A549 (cell line): ENCODE data around the gene GLIPR1L1. TPM values are rescaled to one million over a fixed set of nuclear protein-coding genes. Genes with fewer than 3 reads are reported as not detected.

Experiments
- ATOH8 ChIP-seq: fragments of 250-450 bp; sonication (Bioruptor Pico); IDR thresholded peaks from 2 replicates; pipeline ENCODE4 v1.5.0; 2020; ENCODE audit warnings: low read depth, mild to moderate bottlenecking, moderate library complexity
- BHLHE40 ChIP-seq: IDR thresholded peaks from 2 replicates; pipeline ENCODE4 v1.6.1; 2012; ENCODE audit warnings: low read depth, low read length, inconsistent platforms
- CBX8 ChIP-seq: fragments of 200-600 bp; sonication (generic); IDR thresholded peaks from 2 replicates; pipeline ENCODE4 v1.6.1; 2016
- CEBPB ChIP-seq, 2 experiments: fragments of >200 bp in 1 of 2; sonication (Bioruptor Twin) in 1 of 2; formaldehyde crosslinking in 1 of 2; IDR thresholded peaks; 2 replicates each; pipeline ENCODE4 v1.6.1; 2012 to 2016
- E2F6 ChIP-seq: IDR thresholded peaks from 2 replicates; pipeline ENCODE4 v1.6.1; 2012; ENCODE audit warnings: low read depth, borderline replicate concordance
- EHF ChIP-seq: fragments of 250-450 bp; sonication (Bioruptor Pico); IDR thresholded peaks from 2 replicates; pipeline ENCODE4 v1.5.0; 2020; ENCODE audit warnings: mild to moderate bottlenecking
- EHMT2 ChIP-seq: fragments of 200-600 bp; sonication (generic); IDR thresholded peaks from 2 replicates; pipeline ENCODE4 v1.6.1; 2016; ENCODE audit warnings: antibody characterized with exemption, low read depth, mild to moderate bottlenecking, moderate library complexity
- ESRRA ChIP-seq: fragments of 150-350 bp; IDR thresholded peaks from 2 replicates; pipeline ENCODE4 v1.6.1; 2014; ENCODE audit warnings: mild to moderate bottlenecking, low read length, borderline replicate concordance
- HES2 ChIP-seq: fragments of >200 bp; sonication (Bioruptor Twin); formaldehyde crosslinking; IDR thresholded peaks from 2 replicates; pipeline ENCODE4 v1.6.1; 2016
- HOXB13 ChIP-seq: fragments of 250-450 bp; sonication (Bioruptor Pico); IDR thresholded peaks from 2 replicates; pipeline ENCODE4 v1.5.0; 2020; ENCODE audit warnings: low read depth, mild to moderate bottlenecking, moderate library complexity
- HOXB5 ChIP-seq: fragments of 250-450 bp; sonication (Bioruptor Pico); IDR thresholded peaks from 2 replicates; pipeline ENCODE4 v1.5.0; 2020; ENCODE audit warnings: mild to moderate bottlenecking, moderate library complexity
- POLR2A ChIP-seq: IDR thresholded peaks from 2 replicates; pipeline ENCODE4 v1.6.1; 2012; ENCODE audit warnings: mild to moderate bottlenecking, low read length
- RARB ChIP-seq: fragments of 250-450 bp; sonication (Bioruptor Pico); IDR thresholded peaks from 2 replicates; pipeline ENCODE4 v1.8.0; 2021; ENCODE audit warnings: mild to moderate bottlenecking, moderate library complexity
- REST ChIP-seq: fragments of 200-600 bp; sonication (generic); IDR thresholded peaks from 2 replicates; pipeline ENCODE4 v1.6.1; 2016; ENCODE audit warnings: antibody characterized with exemption, mild to moderate bottlenecking, moderate library complexity
- RNF2 ChIP-seq: fragments of 200-600 bp; sonication (generic); IDR thresholded peaks from 2 replicates; pipeline ENCODE4 v1.6.1; 2016; ENCODE audit warnings: low read depth, mild to moderate bottlenecking, antibody characterized with exemption, moderate library complexity, borderline replicate concordance
- SMC3 ChIP-seq: fragments of >200 bp; sonication (Bioruptor Twin); formaldehyde crosslinking; IDR thresholded peaks from 3 replicates; pipeline ENCODE4 v1.6.1; 2018; ENCODE audit warnings: inconsistent platforms
- TP53 ChIP-seq: fragments of 250-450 bp; sonication (Bioruptor Pico); IDR thresholded peaks from 2 replicates; pipeline ENCODE4 v1.5.0; 2021; ENCODE audit warnings: mild to moderate bottlenecking, moderate library complexity
- USF2 ChIP-seq: fragments of 450-650 bp; IDR thresholded peaks from 2 replicates; pipeline ENCODE4 v1.6.1; 2014; ENCODE audit warnings: antibody characterized with exemption
- polyA plus RNA-seq, 4 experiments: library from polyadenylated mRNA; depleted of rRNA in 3 of 4; stranded (reverse); fragments of >200 nt; fragmentation: RNase III in 1 of 4; extraction: RNeasy Plus Mini Kit Qiagen cat#74134 plus additional on column Dnase treatment in 1 of 4; gene quantifications; 2 replicates in 3 of 4; 3 replicates in 1 of 4; pipeline ENCODE4 v1.2.3, GENCODE V29; 2011 to 2017
- TF ChIP-seq, protein P1 (sequence below): IDR thresholded peaks from 2 replicates; pipeline ENCODE4 v1.6.1; 2012
- TF ChIP-seq, protein P2 (sequence below): fragments of >200 bp; sonication (Bioruptor Twin); formaldehyde crosslinking; IDR thresholded peaks from 3 replicates; pipeline ENCODE4 v1.5.1; 2016
- TF ChIP-seq, protein P3 (sequence below): fragments of >200 bp; sonication (Bioruptor Twin); formaldehyde crosslinking; IDR thresholded peaks from 3 replicates; pipeline ENCODE4 v1.6.1; 2016
- TF ChIP-seq, protein P4 (sequence below): fragments of 250-450 bp; sonication (Bioruptor Pico); IDR thresholded peaks from 2 replicates; pipeline ENCODE4 v1.5.0; 2021; ENCODE audit warnings: mild to moderate bottlenecking, moderate library complexity, borderline replicate concordance

The GLIPR1L1 gene
- polyA plus RNA-seq, 2 of the 4 experiments (the other 2 are of a cell fraction): not detected

DNA sequence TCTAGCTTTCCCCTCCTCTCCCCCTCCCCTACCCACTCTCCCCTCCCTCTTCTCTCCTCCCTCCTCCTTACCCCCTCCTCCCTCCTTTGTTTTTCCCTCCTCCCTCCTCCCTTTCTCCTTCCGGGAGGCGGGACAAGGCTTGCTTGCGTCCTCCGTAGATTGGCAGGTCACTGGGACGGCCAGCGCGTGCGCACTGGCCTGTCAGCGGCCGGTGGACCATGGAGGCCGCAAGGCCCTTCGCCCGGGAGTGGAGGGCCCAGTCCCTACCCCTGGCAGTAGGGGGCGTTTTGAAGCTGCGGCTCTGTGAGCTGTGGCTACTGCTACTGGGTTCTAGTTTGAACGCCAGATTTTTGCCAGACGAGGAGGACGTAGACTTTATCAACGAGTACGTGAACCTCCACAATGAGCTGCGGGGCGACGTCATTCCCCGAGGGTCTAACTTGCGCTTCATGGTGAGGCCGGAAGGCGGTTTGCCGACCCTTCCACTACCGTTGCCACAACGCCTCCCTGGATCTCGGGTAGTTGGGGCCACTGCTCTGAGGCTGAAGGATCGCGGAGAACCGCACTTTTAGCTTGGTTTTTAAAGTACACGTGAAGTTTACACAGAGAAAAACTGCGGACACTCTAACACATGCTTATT lies 56.5 kb downstream of the GLIPR1L1 start, which contains the start of gene GLIPR1L2 (continued):
- TF ChIP-seq E2F6 (peak; percentile 72; the same call in 1 of the 2 replicates), RNF2 (no peak), HOXB5 (CRISPR knock-in tag) (no peak), SMC3 (peak; percentile 75), ATOH8 (CRISPR knock-in tag) (no peak), CBX8 (no peak), CEBPB (IDR thresholded peaks at IDR 0.05) (no peak), USF2 (no peak), HES2 (no peak), RARB (CRISPR knock-in tag) (no peak), TP53 (CRISPR knock-in tag) (no peak), EHMT2 (peak; percentile 72; the same call in 1 of the 2 replicates), BHLHE40 (no peak), EHF (CRISPR knock-in tag) (no peak), REST (no peak), ESRRA (no peak), HOXB13 (CRISPR knock-in tag) (no peak), POLR2A (peak; percentile 70)
- TF ChIP-seq, protein P1, sequence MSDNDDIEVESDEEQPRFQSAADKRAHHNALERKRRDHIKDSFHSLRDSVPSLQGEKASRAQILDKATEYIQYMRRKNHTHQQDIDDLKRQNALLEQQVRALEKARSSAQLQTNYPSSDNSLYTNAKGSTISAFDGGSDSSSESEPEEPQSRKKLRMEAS: peak; percentile 80
- TF ChIP-seq, protein P2, sequence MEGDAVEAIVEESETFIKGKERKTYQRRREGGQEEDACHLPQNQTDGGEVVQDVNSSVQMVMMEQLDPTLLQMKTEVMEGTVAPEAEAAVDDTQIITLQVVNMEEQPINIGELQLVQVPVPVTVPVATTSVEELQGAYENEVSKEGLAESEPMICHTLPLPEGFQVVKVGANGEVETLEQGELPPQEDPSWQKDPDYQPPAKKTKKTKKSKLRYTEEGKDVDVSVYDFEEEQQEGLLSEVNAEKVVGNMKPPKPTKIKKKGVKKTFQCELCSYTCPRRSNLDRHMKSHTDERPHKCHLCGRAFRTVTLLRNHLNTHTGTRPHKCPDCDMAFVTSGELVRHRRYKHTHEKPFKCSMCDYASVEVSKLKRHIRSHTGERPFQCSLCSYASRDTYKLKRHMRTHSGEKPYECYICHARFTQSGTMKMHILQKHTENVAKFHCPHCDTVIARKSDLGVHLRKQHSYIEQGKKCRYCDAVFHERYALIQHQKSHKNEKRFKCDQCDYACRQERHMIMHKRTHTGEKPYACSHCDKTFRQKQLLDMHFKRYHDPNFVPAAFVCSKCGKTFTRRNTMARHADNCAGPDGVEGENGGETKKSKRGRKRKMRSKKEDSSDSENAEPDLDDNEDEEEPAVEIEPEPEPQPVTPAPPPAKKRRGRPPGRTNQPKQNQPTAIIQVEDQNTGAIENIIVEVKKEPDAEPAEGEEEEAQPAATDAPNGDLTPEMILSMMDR: peak; percentile 85
- TF ChIP-seq, protein P3, sequence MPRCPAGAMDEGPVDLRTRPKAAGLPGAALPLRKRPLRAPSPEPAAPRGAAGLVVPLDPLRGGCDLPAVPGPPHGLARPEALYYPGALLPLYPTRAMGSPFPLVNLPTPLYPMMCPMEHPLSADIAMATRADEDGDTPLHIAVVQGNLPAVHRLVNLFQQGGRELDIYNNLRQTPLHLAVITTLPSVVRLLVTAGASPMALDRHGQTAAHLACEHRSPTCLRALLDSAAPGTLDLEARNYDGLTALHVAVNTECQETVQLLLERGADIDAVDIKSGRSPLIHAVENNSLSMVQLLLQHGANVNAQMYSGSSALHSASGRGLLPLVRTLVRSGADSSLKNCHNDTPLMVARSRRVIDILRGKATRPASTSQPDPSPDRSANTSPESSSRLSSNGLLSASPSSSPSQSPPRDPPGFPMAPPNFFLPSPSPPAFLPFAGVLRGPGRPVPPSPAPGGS: peak; percentile 57; the same call in 1 of the 3 replicates
- TF ChIP-seq, protein P4, sequence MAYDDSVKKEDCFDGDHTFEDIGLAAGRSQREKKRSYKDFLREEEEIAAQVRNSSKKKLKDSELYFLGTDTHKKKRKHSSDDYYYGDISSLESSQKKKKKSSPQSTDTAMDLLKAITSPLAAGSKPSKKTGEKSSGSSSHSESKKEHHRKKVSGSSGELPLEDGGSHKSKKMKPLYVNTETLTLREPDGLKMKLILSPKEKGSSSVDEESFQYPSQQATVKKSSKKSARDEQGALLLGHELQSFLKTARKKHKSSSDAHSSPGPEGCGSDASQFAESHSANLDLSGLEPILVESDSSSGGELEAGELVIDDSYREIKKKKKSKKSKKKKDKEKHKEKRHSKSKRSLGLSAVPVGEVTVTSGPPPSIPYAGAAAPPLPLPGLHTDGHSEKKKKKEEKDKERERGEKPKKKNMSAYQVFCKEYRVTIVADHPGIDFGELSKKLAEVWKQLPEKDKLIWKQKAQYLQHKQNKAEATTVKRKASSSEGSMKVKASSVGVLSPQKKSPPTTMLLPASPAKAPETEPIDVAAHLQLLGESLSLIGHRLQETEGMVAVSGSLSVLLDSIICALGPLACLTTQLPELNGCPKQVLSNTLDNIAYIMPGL (CRISPR knock-in tag): no peak
- TF ChIP-seq, all 56 proteins: peak for 14
